HUES48 (cell line): Measurements from ENCODE around the gene GHR.

Source experiments
- H3K27ac ChIP-seq: one replicate; pipeline ENCODE4 v1.7.0; 2013; ENCODE audit warnings: low read depth, low read length, inconsistent platforms
- H3K27me3 ChIP-seq: 2 replicates; pipeline ENCODE4 v1.6.1; 2013; ENCODE audit warnings: mild to moderate bottlenecking, low read length; ENCODE audit not compliant: control insufficient read depth, insufficient read depth
- H3K36me3 ChIP-seq: 2 replicates; pipeline ENCODE4 v1.6.1; 2013; ENCODE audit warnings: low read length; ENCODE audit not compliant: control insufficient read depth, insufficient read depth
- H3K4me1 ChIP-seq: 2 replicates; pipeline ENCODE4 v1.6.1; 2013; ENCODE audit warnings: mild to moderate bottlenecking, low read length; ENCODE audit not compliant: control insufficient read depth, insufficient read depth
- H3K4me3 ChIP-seq: 2 replicates; pipeline ENCODE4 v1.5.1; 2013; ENCODE audit warnings: mild to moderate bottlenecking, low read depth, low read length
- H3K9ac ChIP-seq: 2 replicates; pipeline ENCODE4 v1.6.1; 2013; ENCODE audit warnings: mild to moderate bottlenecking, low read depth, low read length, moderate library complexity
- H3K9me3 ChIP-seq: 2 replicates; pipeline ENCODE4 v1.6.1; 2013; ENCODE audit warnings: low read length; ENCODE audit not compliant: control insufficient read depth, insufficient read depth

The GHR gene

GRCh38 chr5:42403236-42403635 is 20.0 kb upstream of the GHR start:
- no peaks in the 10 kb centered on the region for H3K36me3 ChIP-seq
- H3K27me3 ChIP-seq = no peaks in the 10 kb centered on the region
- H3K27ac ChIP-seq = no peak overlapping the region
- H3K4me3 ChIP-seq = no peak overlapping the region
- H3K9me3 ChIP-seq = no peaks in the 10 kb centered on the region
- no peaks in the 10 kb centered on the region for H3K4me1 ChIP-seq
- no peak overlapping the region for H3K9ac ChIP-seq

- H3K9me3 ChIP-seq = no peaks in the 10 kb centered on the region
- H3K36me3 ChIP-seq = no peaks in the 10 kb centered on the region
- no peak overlapping the region for H3K4me3 ChIP-seq
- no peaks in the 10 kb centered on the region for H3K4me1 ChIP-seq
- no peak overlapping the region for H3K27ac ChIP-seq
- no peaks in the 10 kb centered on the region for H3K27me3 ChIP-seq
- H3K9ac ChIP-seq = no peak overlapping the region
These were observed 18.9 kb upstream of the GHR start for GRCh38 chr5:42404366-42404765.

GRCh38 chr5:42419294-42419693 is 3.9 kb upstream of the GHR start:
- Histone ChIP-seq H3K4me3 (no peak overlapping the region), H3K9ac (no peak overlapping the region), H3K4me1 (0 out of 2 replicates have a peak, but pooled peaks cover 5% of the 10 kb centered on the region), H3K9me3 (no peaks in the 10 kb centered on the region), H3K27ac (no peak overlapping the region), H3K27me3 (peaks cover 6% of the 10 kb centered on the region), H3K36me3 (no peaks in the 10 kb centered on the region)

- Histone ChIP-seq H3K36me3 (no peaks in the 10 kb centered on the region), H3K9me3 (no peaks in the 10 kb centered on the region), H3K9ac (no peak overlapping the region), H3K4me1 (0 out of 2 replicates have a peak, but pooled peaks cover 5% of the 10 kb centered on the region), H3K27me3 (peaks cover 24% of the 10 kb centered on the region), H3K27ac (no peak overlapping the region), H3K4me3 (peak overlapping the region; percentile 64)
These were observed 471 bp upstream of the GHR start for GRCh38 chr5:42422656-42423280.

GRCh38 chr5:42426016-42426415 is 2.8 kb downstream of the GHR start:
- peaks cover 24% of the 10 kb centered on the region for H3K27me3 ChIP-seq
- H3K4me3 ChIP-seq = no peak overlapping the region
- H3K27ac ChIP-seq = no peak overlapping the region
- H3K9ac ChIP-seq = no peak overlapping the region
- 0 out of 2 replicates have a peak, but pooled peaks cover 5% of the 10 kb centered on the region for H3K4me1 ChIP-seq
- H3K36me3 ChIP-seq = no peaks in the 10 kb centered on the region
- H3K9me3 ChIP-seq = 0 out of 2 replicates have a peak, but pooled peaks cover 2% of the 10 kb centered on the region

- no peaks in the 10 kb centered on the region for H3K4me1 ChIP-seq
- H3K9ac ChIP-seq = no peak overlapping the region
- H3K27ac ChIP-seq = no peak overlapping the region
- H3K9me3 ChIP-seq = 0 out of 2 replicates have a peak, but pooled peaks cover 2% of the 10 kb centered on the region
- no peak overlapping the region for H3K4me3 ChIP-seq
- H3K36me3 ChIP-seq = no peaks in the 10 kb centered on the region
- peaks cover 15% of the 10 kb centered on the region for H3K27me3 ChIP-seq
These were observed 6.5 kb downstream of the GHR start for GRCh38 chr5:42429694-42430093.

GRCh38 chr5:42434047-42434724 is 10.9 kb downstream of the GHR start:
- H3K4me3 ChIP-seq = no peak overlapping the region
- H3K27ac ChIP-seq = no peak overlapping the region
- H3K36me3 ChIP-seq = no peaks in the 10 kb centered on the region
- H3K9ac ChIP-seq = no peak overlapping the region
- no peaks in the 10 kb centered on the region for H3K9me3 ChIP-seq
- H3K4me1 ChIP-seq = no peaks in the 10 kb centered on the region
- no peaks in the 10 kb centered on the region for H3K27me3 ChIP-seq

GRCh38 chr5:42436051-42436450 is 12.8 kb downstream of the GHR start:
- Histone ChIP-seq H3K27me3 (no peaks in the 10 kb centered on the region), H3K27ac (no peak overlapping the region), H3K36me3 (no peaks in the 10 kb centered on the region), H3K9ac (no peak overlapping the region), H3K9me3 (no peaks in the 10 kb centered on the region), H3K4me3 (no peak overlapping the region), H3K4me1 (no peaks in the 10 kb centered on the region)

- no peak overlapping the region for H3K4me3 ChIP-seq
- no peaks in the 10 kb centered on the region for H3K27me3 ChIP-seq
- H3K4me1 ChIP-seq = no peaks in the 10 kb centered on the region
- H3K27ac ChIP-seq = no peak overlapping the region
- H3K9ac ChIP-seq = no peak overlapping the region
- peaks cover 4% of the 10 kb centered on the region; the same call in 1 of the 2 replicates for H3K9me3 ChIP-seq
- no peaks in the 10 kb centered on the region for H3K36me3 ChIP-seq
These were observed 31.2 kb downstream of the GHR start for GRCh38 chr5:42454216-42454995.

- Histone ChIP-seq H3K27me3 (no peaks in the 10 kb centered on the region), H3K4me1 (no peaks in the 10 kb centered on the region), H3K9ac (no peak overlapping the region), H3K4me3 (no peak overlapping the region), H3K27ac (no peak overlapping the region), H3K9me3 (no peaks in the 10 kb centered on the region), H3K36me3 (no peaks in the 10 kb centered on the region)
These were observed 37.8 kb downstream of the GHR start for GRCh38 chr5:42461033-42461432.

- no peaks in the 10 kb centered on the region for H3K27me3 ChIP-seq
- no peaks in the 10 kb centered on the region for H3K9me3 ChIP-seq
- H3K4me3 ChIP-seq = no peak overlapping the region
- no peaks in the 10 kb centered on the region for H3K36me3 ChIP-seq
- no peaks in the 10 kb centered on the region for H3K4me1 ChIP-seq
- no peak overlapping the region for H3K9ac ChIP-seq
- H3K27ac ChIP-seq = no peak overlapping the region
These were observed 38.3 kb downstream of the GHR start for GRCh38 chr5:42461507-42461906.
